IPS-15b (cell line): Measurements from ENCODE around the gene PKP4.

Experiments
- H3K27me3 ChIP-seq: one replicate; pipeline ENCODE4 v1.6.1; 2013; ENCODE audit warnings: low read length; ENCODE audit not compliant: control insufficient read depth, insufficient read depth
- H3K36me3 ChIP-seq: one replicate; pipeline ENCODE4 v1.6.1; 2013; ENCODE audit warnings: low read length; ENCODE audit not compliant: control insufficient read depth, insufficient read depth
- H3K4me1 ChIP-seq: one replicate; pipeline ENCODE4 v1.6.1; 2013; ENCODE audit warnings: mild to moderate bottlenecking, low read length; ENCODE audit not compliant: control insufficient read depth, insufficient read depth
- H3K4me3 ChIP-seq: one replicate; pipeline ENCODE4 v1.5.1; 2013; ENCODE audit warnings: low read depth, low read length
- H3K9ac ChIP-seq: one replicate; pipeline ENCODE4 v1.6.1; 2013; ENCODE audit warnings: low read depth, mild to moderate bottlenecking, low read length
- H3K9me3 ChIP-seq: one replicate; pipeline ENCODE4 v1.6.1; 2013; ENCODE audit warnings: mild to moderate bottlenecking, low read length; ENCODE audit not compliant: control insufficient read depth, insufficient read depth

Gene PKP4

GRCh38 chr2:158729873-158730620, 273.3 kb downstream of the PKP4 start:
- Histone ChIP-seq H3K9me3 (no peaks in the 10 kb centered on the region), H3K9ac (no peak overlapping the region), H3K36me3 (no peaks in the 10 kb centered on the region), H3K4me3 (no peak overlapping the region), H3K4me1 (peaks cover 5% of the 10 kb centered on the region), H3K27me3 (no peaks in the 10 kb centered on the region)

DNA sequence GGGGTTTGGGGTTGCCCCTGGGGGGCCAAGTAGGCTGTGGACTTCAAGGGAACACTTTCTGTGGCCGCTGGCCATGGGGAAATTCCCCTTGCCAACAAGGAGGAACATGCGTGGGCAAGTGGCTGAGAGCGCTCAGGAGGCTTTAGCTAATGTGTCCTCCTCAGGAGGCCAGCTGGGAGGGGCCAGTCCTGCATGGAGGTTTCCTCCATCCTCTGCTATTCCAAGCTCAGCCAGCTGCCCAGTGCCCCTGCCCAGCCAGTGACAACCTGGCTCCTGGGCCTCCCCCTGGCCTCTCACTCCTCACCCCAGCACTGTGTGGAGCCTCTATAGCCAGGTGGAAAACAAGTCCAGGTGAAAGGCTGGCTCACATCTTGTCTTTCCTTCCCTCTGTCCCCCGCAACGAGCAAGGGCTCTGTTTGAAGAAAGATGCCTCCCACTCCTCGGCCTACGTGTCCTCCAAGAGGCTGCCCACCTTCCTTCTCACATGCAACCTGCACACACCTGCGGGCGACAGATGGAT, 273.9 kb downstream of the PKP4 start:
- no peak overlapping the region for H3K4me3 ChIP-seq
- H3K36me3 ChIP-seq = no peaks in the 10 kb centered on the region
- no peaks in the 10 kb centered on the region for H3K9me3 ChIP-seq
- no peaks in the 10 kb centered on the region for H3K27me3 ChIP-seq
- no peak overlapping the region for H3K9ac ChIP-seq
- peaks cover 2% of the 10 kb centered on the region for H3K4me1 ChIP-seq

GRCh38 chr2:158731386-158731785, 274.6 kb downstream of the PKP4 start:
- H3K4me1 ChIP-seq = no peaks in the 10 kb centered on the region
- H3K9ac ChIP-seq = no peak overlapping the region
- no peaks in the 10 kb centered on the region for H3K36me3 ChIP-seq
- no peaks in the 10 kb centered on the region for H3K9me3 ChIP-seq
- no peak overlapping the region for H3K4me3 ChIP-seq
- H3K27me3 ChIP-seq = no peaks in the 10 kb centered on the region
